H54 (cell line): ENCODE data around the gene GARIN5B.
A peak's percentile ranks its signal among the peaks of the same experiment; 100 is the strongest.
"Not testable (repeated sequence)": the region's sequence is repeated elsewhere in the genome, so short reads cannot be mapped to it uniquely, and the experiment has no call there.

Source experiments
- DNase-seq: peaks from one replicate; pipeline ENCODE4 v3.0.0; 2011; ENCODE audit warnings: low spot score, mixed read lengths; ENCODE audit not compliant: insufficient read length
- FAIRE-seq: peaks from 3 replicates; lab custom pipeline; 2011; peaks lifted over from hg19 to GRCh38; lab: Jason Lieb, UNC
- POLR2A ChIP-seq: IDR thresholded peaks from 2 replicates; pipeline ENCODE4 v1.6.1; 2011; ENCODE audit warnings: low read depth, mild to moderate bottlenecking, low read length

The GARIN5B gene

GRCh38 chr19:55362990-55363716, at the start of gene GARIN5B:
TSS of gene GARIN5B (minus strand) at chr19:55363260. CDS start at chr19:55363066, 194 bp downstream.
- FAIRE-seq (no peak), DNase-seq (no peak)
- no peak for TF ChIP-seq POLR2A

GRCh38 chr19:55410168-55410567, 47.1 kb upstream of the GARIN5B start:
- FAIRE-seq (no peak), DNase-seq (no peak)
- TF ChIP-seq POLR2A: no peak

- not testable (repeated sequence) for DNase-seq, FAIRE-seq
Measured at GRCh38 chr19:55409179-55409578, 46.1 kb upstream of the GARIN5B start.

- FAIRE-seq (no peak), DNase-seq (no peak)
- no peak; the same call in 1 of the 2 replicates for TF ChIP-seq POLR2A
Measured at GRCh38 chr19:55408533-55408872, 45.4 kb upstream of the GARIN5B start.

- FAIRE-seq (peak; percentile 50), DNase-seq (peak; percentile 100)
- no peak; the same call in 1 of the 2 replicates for TF ChIP-seq POLR2A
Measured at GRCh38 chr19:55407800-55408532, 44.9 kb upstream of the GARIN5B start.

- not testable (repeated sequence) for FAIRE-seq, DNase-seq
- peak; percentile 100 for TF ChIP-seq POLR2A
Measured at GRCh38 chr19:55407550-55407799, 44.4 kb upstream of the GARIN5B start, which contains the start of gene UBE2S. TSS of gene UBE2S (minus strand) at chr19:55407788. CDS start at chr19:55407589, 199 bp downstream.

- FAIRE-seq (no peak), DNase-seq (no peak)
- TF ChIP-seq POLR2A: no peak
Measured at GRCh38 chr19:55406826-55407549, 43.9 kb upstream of the GARIN5B start.

- DNase-seq (no peak), FAIRE-seq (no peak)
- no peak for TF ChIP-seq POLR2A
Measured at GRCh38 chr19:55406091-55406825, 43.2 kb upstream of the GARIN5B start.

- FAIRE-seq (no peak), DNase-seq (no peak)
- no peak for TF ChIP-seq POLR2A
Measured at GRCh38 chr19:55405638-55406037, 42.6 kb upstream of the GARIN5B start.

GRCh38 chr19:55402509-55402908, 39.4 kb upstream of the GARIN5B start:
- TF ChIP-seq POLR2A: no peak
- DNase-seq (no peak), FAIRE-seq (no peak)

GRCh38 chr19:55401390-55401789, 38.3 kb upstream of the GARIN5B start:
- not testable (repeated sequence) for FAIRE-seq, DNase-seq

- no peak for FAIRE-seq
- TF ChIP-seq POLR2A: no peak
- DNase-seq: no peak
Measured at GRCh38 chr19:55400281-55401087, 37.4 kb upstream of the GARIN5B start.
